Endothelial cell of umbilical vein (primary cell): ENCODE results near the gene SMCHD1. TPM values are rescaled to one million over a fixed set of nuclear protein-coding genes. Genes with fewer than 3 reads are reported as not detected.

Source experiments
- BruUV-seq: library from RNA; stranded (reverse); fragments of 400-500 nt; replicated peaks from 2 replicates; lab custom pipeline; 2021; lab: Mats Ljungman, UMichigan
- CTCF ChIA-PET: fragments of 300-600, 350-600 bp; sonication (Branson Sonifier 250); formaldehyde crosslinking; loops from one replicate; lab custom pipeline; 2021; ENCODE audit warnings: antibody characterized with exemption, inconsistent platforms; lab: Charles Lee
- POLR2A ChIA-PET: fragments of 300-600, 350-600 bp; sonication (Branson Sonifier 250); formaldehyde crosslinking; loops from one replicate; lab custom pipeline; 2021; ENCODE audit warnings: antibody characterized with exemption, inconsistent platforms; lab: Charles Lee
- DNase-seq: peaks from one replicate; pipeline ENCODE4 v3.0.0-alpha.2; 2011; ENCODE audit warnings: low read depth, low spot score
- FAIRE-seq: peaks from 2 replicates; lab custom pipeline; 2011; peaks lifted over from hg19 to GRCh38; lab: Jason Lieb, UNC
- H2AFZ ChIP-seq: 2 replicates; pipeline ENCODE4 v1.6.0; 2012; ENCODE audit warnings: low read depth, low read length, control low read depth, inconsistent platforms
- H3K27ac ChIP-seq: 2 replicates; pipeline ENCODE4 v1.5.1; 2011; ENCODE audit warnings: low read depth, mild to moderate bottlenecking, control low read depth, low read length, moderate library complexity; ENCODE audit not compliant: insufficient read depth
- H3K27me3 ChIP-seq, 2 experiments: 2 replicates each; pipeline versions ENCODE4 v1.6.0 to v1.6.1; 2011; ENCODE audit warnings: low read length in 2 of 2, mixed read lengths in 1 of 2; ENCODE audit not compliant: control insufficient read depth in 2 of 2, insufficient read depth in 2 of 2
- H3K36me3 ChIP-seq, 2 experiments: 2 replicates in 1 of 2; 3 replicates in 1 of 2; pipeline ENCODE4 v1.5.1; 2011; ENCODE audit warnings: low read length in 2 of 2, mild to moderate bottlenecking in 1 of 2, moderate library complexity in 1 of 2; ENCODE audit not compliant: control insufficient read depth in 2 of 2, insufficient read depth in 2 of 2; ENCODE audit errors: extremely low read depth in 1 of 2
- H3K4me1 ChIP-seq: 3 replicates; pipeline ENCODE4 v1.5.1; 2011; ENCODE audit warnings: mild to moderate bottlenecking, low read length; ENCODE audit not compliant: control insufficient read depth, insufficient read depth; ENCODE audit errors: extremely low read depth
- H3K4me2 ChIP-seq: 2 replicates; pipeline ENCODE4 v1.6.1; 2011; ENCODE audit warnings: low read length, control low read depth, mixed read lengths; ENCODE audit not compliant: insufficient read depth
- H3K4me3 ChIP-seq, 3 experiments: fragments of 200-600 bp in 1 of 3; sonication (generic), shearing (Covaris generic) in 1 of 3; replicated peaks in 1 of 3; 2 replicates each; pipeline ENCODE4 v1.5.1; 2011 to 2016; ENCODE audit warnings: control low read depth in 3 of 3, low read length in 3 of 3, mild to moderate bottlenecking in 2 of 3, inconsistent platforms in 1 of 3, low read depth in 1 of 3, moderate library complexity in 1 of 3; ENCODE audit not compliant: insufficient read depth in 1 of 3
- H3K79me2 ChIP-seq: 2 replicates; pipeline ENCODE4 v1.6.0; 2012; ENCODE audit warnings: low read length, inconsistent platforms; ENCODE audit not compliant: control insufficient read depth, insufficient read depth
- H3K9ac ChIP-seq: replicated peaks from 2 replicates; pipeline ENCODE3; 2011; ENCODE audit warnings: low read length, control low read depth; ENCODE audit not compliant: insufficient read depth; ENCODE audit errors: extremely low read depth
- H3K9me1 ChIP-seq: replicated peaks from 3 replicates; pipeline ENCODE4 v1.6.0; 2011; ENCODE audit warnings: mild to moderate bottlenecking, low read length; ENCODE audit not compliant: control insufficient read depth, insufficient read depth; ENCODE audit errors: extremely low read depth
- H3K9me3 ChIP-seq: replicated peaks from 2 replicates; pipeline ENCODE4 v1.5.1; 2012; ENCODE audit warnings: low read length, inconsistent platforms; ENCODE audit not compliant: control insufficient read depth, insufficient read depth
- H4K20me1 ChIP-seq: replicated peaks from 2 replicates; pipeline ENCODE3; 2011; ENCODE audit warnings: mild to moderate bottlenecking, low read length; ENCODE audit not compliant: control insufficient read depth, insufficient read depth; ENCODE audit errors: extremely low read depth
- EZH2 ChIP-seq: IDR thresholded peaks from 2 replicates; pipeline ENCODE4 v1.6.1; 2012; ENCODE audit warnings: borderline replicate concordance, low read depth, mild to moderate bottlenecking, moderate library complexity, low read length, inconsistent platforms; ENCODE audit not compliant: severe bottlenecking
- FOS ChIP-seq: IDR thresholded peaks from 2 replicates; pipeline ENCODE4 v1.6.1; 2011; ENCODE audit warnings: mild to moderate bottlenecking, low read length, moderate library complexity, borderline replicate concordance; ENCODE audit not compliant: insufficient read depth
- GATA2 ChIP-seq: IDR thresholded peaks from 2 replicates; pipeline ENCODE4 v1.7.0; 2011; ENCODE audit warnings: low read depth, mild to moderate bottlenecking, moderate library complexity, mixed read lengths, low read length; ENCODE audit not compliant: insufficient read length, insufficient read depth
- JUN ChIP-seq: IDR thresholded peaks from 2 replicates; pipeline ENCODE4 v1.6.1; 2011; ENCODE audit warnings: borderline replicate concordance, low read depth; ENCODE audit not compliant: insufficient read length, insufficient read depth
- MYC ChIP-seq: IDR thresholded peaks from one replicate; pipeline ENCODE4 v1.6.1; 2011; ENCODE audit warnings: mild to moderate bottlenecking, low read depth, low read length
- POLR2A ChIP-seq: IDR thresholded peaks from 2 replicates; pipeline ENCODE4 v1.6.1; 2012; ENCODE audit warnings: low read depth, mild to moderate bottlenecking, control low read depth, low read length
- POLR2AphosphoS5 ChIP-seq: IDR thresholded peaks from 2 replicates; pipeline ENCODE4 v1.6.1; 2012; ENCODE audit warnings: low read depth, mild to moderate bottlenecking, control low read depth, low read length, moderate library complexity; ENCODE audit not compliant: insufficient read depth
- dilution Hi-C: fragments of 300-500 bp; cut with MboI; formaldehyde crosslinking; loops from one replicate; pipeline ENCODE4 v1.15.0; 2019; ENCODE audit warnings: low sequenced_read_pairs; ENCODE audit not compliant: extremely low pct_ligation_motif_present
- intact Hi-C: fragments of 100-400 bp; cut with micrococcal nuclease; formaldehyde crosslinking; loops from one replicate; pipeline ENCODE4 v1.10.0; 2022
- polyA plus RNA-seq, 4 experiments: library from polyadenylated mRNA; depleted of rRNA in 3 of 4; stranded (reverse) in 3 of 4; unstranded in 1 of 4; fragments of >200 nt; gene quantifications; 2 replicates each; pipeline versions ENCODE4 v1.2.1 to v1.2.3, GENCODE V29; 2011 to 2012; ENCODE audit warnings: missing spikeins in 1 of 4
- total RNA-seq: library from RNA; stranded (reverse); gene quantifications from 2 replicates; pipeline ENCODE4 v1.2.3, GENCODE V29; 2021
- TF ChIP-seq, protein P1 (sequence below): IDR thresholded peaks from 2 replicates; pipeline ENCODE4 v1.6.1; 2011; ENCODE audit not compliant: insufficient read depth, insufficient read length
- TF ChIP-seq, protein P2 (sequence below), 2 donors: IDR thresholded peaks; 1 replicate in 1 of 2; 2 replicates in 1 of 2; pipeline ENCODE4 v1.5.1; 2011; ENCODE audit warnings: low read length in 2 of 2, mild to moderate bottlenecking in 2 of 2, moderate library complexity in 2 of 2, control low read depth in 1 of 2, inconsistent platforms in 1 of 2, low read depth in 1 of 2; ENCODE audit not compliant: insufficient read depth in 1 of 2; ENCODE audit errors: extremely low read depth in 1 of 2

Gene SMCHD1
- total and polyA plus RNA-seq, 2 donors (not counting 3 experiments of a cell fraction or from before 2014, with no cell fraction given): 7.4 to 39.9 TPM

DNA sequence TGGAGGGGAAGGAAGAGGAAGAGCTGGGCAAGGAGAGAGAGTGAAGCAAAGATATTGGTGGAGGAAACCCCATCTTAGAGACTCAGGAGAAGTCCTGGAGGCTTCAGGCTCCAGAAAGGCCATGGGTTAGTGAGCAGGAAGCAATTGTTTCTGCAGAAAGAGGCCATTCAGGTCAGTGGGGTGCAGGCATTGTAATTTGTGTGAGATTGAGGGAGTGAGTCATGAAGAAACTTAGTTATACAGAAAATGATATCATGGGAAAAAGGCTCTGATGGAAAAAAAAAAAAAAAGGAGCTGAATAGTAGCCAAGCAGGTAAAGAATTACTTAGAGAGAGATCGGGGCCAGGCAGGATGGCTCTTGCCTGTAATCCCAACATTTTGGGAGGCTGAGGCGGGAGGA, 195.3 kb downstream of the SMCHD1 start:
- Histone ChIP-seq H3K9ac (no peak overlapping the region), H3K9me3 (no peaks in the 10 kb centered on the region), H3K4me1 (peaks cover 19% of the 10 kb centered on the region), H3K4me3 (no peak overlapping the region), H3K79me2 (no peaks in the 10 kb centered on the region), H3K27me3 (peaks cover 37 to 61% of the 10 kb centered on the region in 2 experiments), H3K36me3 (no peaks in the 10 kb centered on the region), H2AFZ (no peak overlapping the region), H3K4me2 (no peak overlapping the region), H4K20me1 (no peaks in the 10 kb centered on the region), H3K9me1 (no peaks in the 10 kb centered on the region), H3K27ac (no peak overlapping the region)
- dilution Hi-C loops: no loop called here
- DNase-seq: no peak
- BruUV-seq: no TSS peak
- ChIA-PET CTCF (interaction anchor here (1.3 kb wide), 1 partner anchor 15 kb away, joined by 3 read pairs; no protein-coding TSS in a partner anchor), POLR2A (no interaction called here)
- no peak for TF ChIP-seq GATA2
- no peak for TF ChIP-seq EZH2
- no peak for TF ChIP-seq POLR2AphosphoS5
- TF ChIP-seq FOS: no peak
- TF ChIP-seq, protein P1, sequence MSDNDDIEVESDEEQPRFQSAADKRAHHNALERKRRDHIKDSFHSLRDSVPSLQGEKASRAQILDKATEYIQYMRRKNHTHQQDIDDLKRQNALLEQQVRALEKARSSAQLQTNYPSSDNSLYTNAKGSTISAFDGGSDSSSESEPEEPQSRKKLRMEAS: no peak
- TF ChIP-seq JUN: no peak
- no peak for TF ChIP-seq POLR2A
- TF ChIP-seq, protein P2, sequence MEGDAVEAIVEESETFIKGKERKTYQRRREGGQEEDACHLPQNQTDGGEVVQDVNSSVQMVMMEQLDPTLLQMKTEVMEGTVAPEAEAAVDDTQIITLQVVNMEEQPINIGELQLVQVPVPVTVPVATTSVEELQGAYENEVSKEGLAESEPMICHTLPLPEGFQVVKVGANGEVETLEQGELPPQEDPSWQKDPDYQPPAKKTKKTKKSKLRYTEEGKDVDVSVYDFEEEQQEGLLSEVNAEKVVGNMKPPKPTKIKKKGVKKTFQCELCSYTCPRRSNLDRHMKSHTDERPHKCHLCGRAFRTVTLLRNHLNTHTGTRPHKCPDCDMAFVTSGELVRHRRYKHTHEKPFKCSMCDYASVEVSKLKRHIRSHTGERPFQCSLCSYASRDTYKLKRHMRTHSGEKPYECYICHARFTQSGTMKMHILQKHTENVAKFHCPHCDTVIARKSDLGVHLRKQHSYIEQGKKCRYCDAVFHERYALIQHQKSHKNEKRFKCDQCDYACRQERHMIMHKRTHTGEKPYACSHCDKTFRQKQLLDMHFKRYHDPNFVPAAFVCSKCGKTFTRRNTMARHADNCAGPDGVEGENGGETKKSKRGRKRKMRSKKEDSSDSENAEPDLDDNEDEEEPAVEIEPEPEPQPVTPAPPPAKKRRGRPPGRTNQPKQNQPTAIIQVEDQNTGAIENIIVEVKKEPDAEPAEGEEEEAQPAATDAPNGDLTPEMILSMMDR (IDR thresholded peaks at IDR 0.05; ENCODE audit: extremely low read depth in 1 of 2, insufficient read depth in 1 of 2, low read depth in 1 of 2, low read length in 2 of 2): no peak
- no peak for TF ChIP-seq MYC
- intact Hi-C loops: no loop called here
- FAIRE-seq: no peak
